ENCODE results near the gene SARNP. TPM values are rescaled to one million over a fixed set of nuclear protein-coding genes. Genes with fewer than 3 reads are reported as not detected.

The SARNP gene
- total RNA-seq, 4 donors from 2014 or later = 32.0 to 45.8 (median 40.1) TPM

- TF ChIP-seq POLR2AphosphoS5 (IDR thresholded peaks at IDR 0.05) = no peak
- TF ChIP-seq EP300 (IDR thresholded peaks at IDR 0.05) = no peak
- TF ChIP-seq POLR2A (IDR thresholded peaks at IDR 0.05) = no peak
- no peak for TF ChIP-seq CTCF (IDR thresholded peaks at IDR 0.05)
- H3K36me3 ChIP-seq = peaks cover 88% of the 10 kb centered on the region
- no peak overlapping the region for H3K27ac ChIP-seq
- H3K27me3 ChIP-seq = no peaks in the 10 kb centered on the region
- H3K4me3 ChIP-seq = no peak overlapping the region
- H3K9me3 ChIP-seq = no peaks in the 10 kb centered on the region
- H3K4me1 ChIP-seq = no peaks in the 10 kb centered on the region
- DNase-seq (ENCODE audit: low spot score in 2 of 2) = no peak
Observed at GRCh38 chr12:55795950-55796349, 21.6 kb downstream of the SARNP start.

DNA sequence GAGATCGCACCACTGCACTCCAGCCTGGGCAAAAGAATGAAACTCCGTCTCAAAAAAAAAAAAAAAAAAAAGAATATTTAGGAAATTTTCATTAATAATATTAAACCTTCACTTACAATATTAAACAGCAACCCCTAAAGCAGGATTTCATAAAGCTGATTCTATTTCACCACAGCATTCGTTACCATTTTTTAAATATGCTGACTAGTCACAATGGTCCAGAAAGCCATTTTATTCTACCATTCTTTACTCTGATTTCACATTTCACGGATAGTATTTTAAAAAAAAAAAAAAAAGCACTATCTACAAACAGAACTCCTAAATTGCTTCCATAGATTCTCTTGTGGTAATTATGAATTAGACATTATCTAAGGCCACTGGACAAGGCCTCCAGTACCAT is 27.6 kb downstream of the SARNP start:
- H3K27ac ChIP-seq = no peak overlapping the region
- WGBS = 94% methylated on average over 4 of the region's 4 CpGs
- no peak for DNase-seq (ENCODE audit: low spot score in 2 of 2)
- H3K27me3 ChIP-seq = no peaks in the 10 kb centered on the region
- TF ChIP-seq CTCF (IDR thresholded peaks at IDR 0.05) (no peak), EP300 (IDR thresholded peaks at IDR 0.05) (no peak), POLR2A (IDR thresholded peaks at IDR 0.05) (no peak), POLR2AphosphoS5 (IDR thresholded peaks at IDR 0.05) (no peak)
- no peak overlapping the region for H3K4me3 ChIP-seq
- H3K9me3 ChIP-seq = no peaks in the 10 kb centered on the region
- peaks cover 90% of the 10 kb centered on the region for H3K36me3 ChIP-seq
- no peaks in the 10 kb centered on the region for H3K4me1 ChIP-seq

DNA sequence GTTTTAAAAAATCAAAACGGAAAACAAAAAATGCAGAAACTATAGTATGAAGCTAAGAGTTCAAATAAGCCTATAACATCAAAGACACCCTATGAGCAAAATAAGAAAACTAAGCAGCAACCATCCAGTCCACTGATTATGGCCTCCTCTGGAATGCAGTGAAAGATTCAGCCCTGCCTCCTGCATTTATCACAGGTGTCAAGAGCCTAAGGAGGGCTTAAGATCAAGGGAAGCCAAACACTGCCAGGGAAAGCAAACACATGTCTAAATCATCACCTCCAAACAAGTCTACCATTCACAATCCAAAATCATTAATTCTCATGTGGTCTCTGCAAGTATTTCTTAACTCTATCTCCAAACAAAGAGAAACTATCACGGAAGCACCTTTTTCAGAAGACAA is 28.4 kb downstream of the SARNP start:
- TF ChIP-seq POLR2A (IDR thresholded peaks at IDR 0.05) (no peak), CTCF (IDR thresholded peaks at IDR 0.05) (no peak), EP300 (IDR thresholded peaks at IDR 0.05) (no peak), POLR2AphosphoS5 (IDR thresholded peaks at IDR 0.05) (no peak)
- no peak for DNase-seq (ENCODE audit: low spot score in 2 of 2)
- Histone ChIP-seq H3K9me3 (no peaks in the 10 kb centered on the region), H3K27me3 (no peaks in the 10 kb centered on the region), H3K36me3 (peaks cover 90% of the 10 kb centered on the region), H3K27ac (no peak overlapping the region), H3K4me1 (no peaks in the 10 kb centered on the region), H3K4me3 (no peak overlapping the region)
- WGBS = 85% methylated on average over 2 of the region's 2 CpGs

DNA sequence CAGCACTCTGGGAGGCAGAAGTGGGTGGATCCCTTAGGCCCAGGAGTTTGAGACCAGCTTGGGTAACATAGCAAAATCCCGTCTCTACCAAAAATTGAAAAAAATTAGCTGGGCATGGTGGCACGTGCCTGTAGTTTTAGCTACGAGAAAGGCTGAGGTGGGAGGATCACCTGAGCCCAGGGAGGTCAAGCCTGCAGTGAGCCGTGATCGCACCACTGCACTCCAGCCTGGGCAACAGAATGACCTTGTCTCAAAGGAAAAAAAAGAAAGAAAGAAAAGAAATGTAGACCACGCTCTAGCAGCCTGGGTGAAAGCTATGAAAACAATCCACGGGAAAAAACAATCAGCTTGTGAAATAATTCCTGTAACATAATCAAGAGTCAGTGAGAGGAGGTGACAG is 29.0 kb downstream of the SARNP start:
- Histone ChIP-seq H3K27me3 (no peaks in the 10 kb centered on the region), H3K9me3 (no peaks in the 10 kb centered on the region), H3K4me1 (no peaks in the 10 kb centered on the region), H3K27ac (no peak overlapping the region), H3K36me3 (peaks cover 90% of the 10 kb centered on the region), H3K4me3 (no peak overlapping the region)
- no peak for DNase-seq (ENCODE audit: low spot score in 2 of 2)
- TF ChIP-seq POLR2A (IDR thresholded peaks at IDR 0.05) = no peak
- TF ChIP-seq EP300 (IDR thresholded peaks at IDR 0.05) = no peak
- TF ChIP-seq CTCF (IDR thresholded peaks at IDR 0.05) = no peak
- no peak for TF ChIP-seq POLR2AphosphoS5 (IDR thresholded peaks at IDR 0.05)
- WGBS = 92% methylated on average over 7 of the region's 7 CpGs

- no peak overlapping the region for H3K4me3 ChIP-seq
- peaks cover 95% of the 10 kb centered on the region for H3K36me3 ChIP-seq
- H3K27me3 ChIP-seq = no peaks in the 10 kb centered on the region
- 70% methylated on average over 2 of the region's 2 CpGs for WGBS
- H3K9me3 ChIP-seq = no peaks in the 10 kb centered on the region
- H3K4me1 ChIP-seq = no peaks in the 10 kb centered on the region
- no peak overlapping the region for H3K27ac ChIP-seq
- DNase-seq (ENCODE audit: low spot score in 2 of 2) = no peak
- no peak for TF ChIP-seq EP300 (IDR thresholded peaks at IDR 0.05)
- no peak for TF ChIP-seq CTCF (IDR thresholded peaks at IDR 0.05)
- TF ChIP-seq POLR2A (IDR thresholded peaks at IDR 0.05) = no peak
- TF ChIP-seq POLR2AphosphoS5 (IDR thresholded peaks at IDR 0.05) = no peak
Observed at GRCh38 chr12:55780685-55781084, 36.8 kb downstream of the SARNP start.
